ENCODE data around the gene CFAP65. TPM values are rescaled to one million over a fixed set of nuclear protein-coding genes. Genes with fewer than 3 reads are reported as not detected.

The CFAP65 gene
- total RNA-seq, 3 donors from 2014 or later: not detected

DNA sequence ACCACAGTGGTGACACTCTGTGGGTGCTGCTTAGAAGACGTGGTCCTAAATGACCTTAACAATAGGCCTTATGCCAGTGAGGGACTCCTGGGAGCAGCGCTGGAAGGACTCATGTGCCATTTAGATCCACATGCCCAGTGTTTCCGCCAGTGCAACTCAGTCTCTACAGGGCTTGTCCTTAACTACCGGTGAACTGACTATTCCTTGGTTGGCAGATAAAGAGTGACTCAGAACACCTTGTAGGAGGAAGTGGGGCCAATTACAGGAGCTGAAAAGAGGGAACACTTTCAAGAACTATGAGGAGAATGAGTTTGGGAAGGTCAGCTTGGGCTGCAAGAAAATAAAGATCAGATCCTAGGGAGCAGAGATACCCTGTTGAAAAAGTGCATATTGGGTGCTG, 83.6 kb downstream of the CFAP65 start:
- Mint-ChIP-seq H3K36me3 (ENCODE audit: insufficient read depth) (no peaks in the 10 kb centered on the region), H3K4me1 (ENCODE audit: low read depth) (peaks cover 11% of the 10 kb centered on the region), H3K4me3 (no peak overlapping the region), H3K27me3 (ENCODE audit: low read depth) (peaks cover 74% of the 10 kb centered on the region), H3K9me3 (no peaks in the 10 kb centered on the region)
- no peak for DNase-seq
- no peak for ATAC-seq

DNA sequence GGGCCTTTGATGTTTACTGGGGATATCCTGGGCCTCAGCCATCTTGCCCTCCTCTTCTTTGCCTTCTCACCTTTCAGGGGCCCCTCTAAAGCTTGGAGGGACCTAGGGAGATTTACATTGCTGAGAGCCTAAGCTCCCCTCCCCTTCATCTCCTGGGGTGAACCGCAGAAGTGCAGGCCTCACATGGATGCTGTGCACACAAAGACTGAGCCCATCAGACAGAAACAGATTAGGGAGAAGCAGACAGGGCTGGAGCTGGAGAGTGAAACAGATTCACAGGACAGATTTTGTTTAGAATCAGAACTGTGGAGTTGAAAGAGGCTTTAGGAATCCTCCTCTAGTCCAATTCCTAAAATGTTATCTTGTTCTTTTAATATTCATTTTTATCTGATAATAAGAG, 85.3 kb downstream of the CFAP65 start:
- Mint-ChIP-seq H3K4me3 (no peak overlapping the region), H3K36me3 (ENCODE audit: insufficient read depth) (no peaks in the 10 kb centered on the region), H3K9me3 (no peaks in the 10 kb centered on the region), H3K4me1 (ENCODE audit: low read depth) (peaks cover 7% of the 10 kb centered on the region), H3K27me3 (ENCODE audit: low read depth) (peaks cover 65% of the 10 kb centered on the region)
- DNase-seq (no peak), ATAC-seq (no peak)

DNA sequence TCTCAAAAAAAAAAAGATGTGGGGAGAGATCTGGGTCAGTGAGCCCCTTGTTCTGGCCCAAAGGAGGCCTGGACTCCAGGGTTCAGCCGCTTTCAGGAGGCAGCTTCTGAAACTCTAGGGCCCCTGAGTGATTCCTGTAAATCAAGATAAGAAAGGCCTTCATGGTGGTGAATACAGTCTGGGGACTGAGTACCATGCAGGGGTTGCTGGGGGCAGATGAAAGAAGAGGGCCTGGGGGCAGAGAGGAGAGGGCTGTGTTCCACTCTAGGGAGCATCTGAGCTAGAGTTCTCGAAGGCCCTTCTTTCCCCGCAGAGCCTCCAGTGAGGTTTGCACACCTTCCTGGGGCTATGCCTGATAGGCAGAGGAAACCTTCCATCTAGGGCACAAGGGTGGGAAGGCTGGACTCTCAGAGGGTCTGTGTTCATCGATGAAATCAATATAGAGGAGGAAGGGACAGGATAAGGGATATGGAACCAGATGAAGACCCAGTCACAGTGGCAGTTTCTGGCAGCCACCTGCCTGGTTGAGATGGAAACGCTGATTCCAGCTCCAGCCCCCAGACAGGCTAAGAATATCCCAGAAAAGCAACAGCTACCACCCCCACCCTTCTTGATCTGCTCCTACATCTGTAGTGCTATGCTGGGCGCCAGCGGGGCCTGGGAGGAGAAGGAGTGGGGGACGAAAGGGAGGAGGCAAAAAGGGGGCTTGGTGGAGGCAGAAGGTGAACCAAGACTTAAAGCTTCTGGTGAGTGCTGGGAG, 86.6 kb downstream of the CFAP65 start:
- no peak for ATAC-seq
- Mint-ChIP-seq H3K4me1 (ENCODE audit: low read depth) (peaks cover 4% of the 10 kb centered on the region), H3K9me3 (no peaks in the 10 kb centered on the region), H3K4me3 (no peak overlapping the region), H3K36me3 (ENCODE audit: insufficient read depth) (no peaks in the 10 kb centered on the region), H3K27me3 (ENCODE audit: low read depth) (peaks cover 63% of the 10 kb centered on the region)
- no peak for DNase-seq

DNA sequence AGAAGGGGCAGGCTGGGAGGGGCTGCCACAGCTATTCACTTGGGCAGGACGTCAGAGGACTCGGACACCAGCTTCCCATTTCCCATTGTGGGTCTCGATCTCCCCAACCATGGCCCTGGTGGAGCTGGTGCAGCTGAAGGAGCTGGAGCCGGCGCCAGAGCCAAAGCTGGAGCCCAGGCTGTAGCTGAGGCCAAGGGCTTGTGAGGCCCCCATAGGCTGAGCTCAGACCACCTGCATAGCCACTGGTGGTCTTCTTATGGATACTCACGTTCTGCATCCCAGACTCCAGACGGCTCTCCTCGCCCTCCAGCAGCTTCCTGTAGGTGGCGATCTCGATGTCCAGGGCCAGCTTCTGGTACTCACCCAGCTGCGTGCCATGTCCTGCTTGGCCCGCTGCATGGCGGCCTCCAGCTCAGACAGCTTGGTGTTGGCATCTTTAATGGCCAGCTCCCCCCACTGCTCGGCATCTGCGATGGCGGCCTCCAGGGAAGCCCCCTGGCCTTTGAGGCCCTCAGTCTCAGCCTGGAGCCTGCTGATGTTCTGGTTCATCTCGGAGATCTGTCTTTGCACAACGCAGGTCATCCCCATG, 87.9 kb downstream of the CFAP65 start:
- Mint-ChIP-seq H3K27me3 (ENCODE audit: low read depth) (peaks cover 58% of the 10 kb centered on the region), H3K36me3 (ENCODE audit: insufficient read depth) (no peaks in the 10 kb centered on the region), H3K4me3 (no peak overlapping the region), H3K4me1 (ENCODE audit: low read depth) (no peaks in the 10 kb centered on the region), H3K9me3 (no peaks in the 10 kb centered on the region)
- DNase-seq: no peak
- ATAC-seq: no peak

Other genes with a start within 250 kb of the CFAP65 start
- gene PRKAG3, start 209.7 kb downstream of the CFAP65 start, total RNA-seq: not detected
- under 1 TPM in 1 of 3 donors, not detected in 2; 0.11 TPM for gene WNT6, start 181.7 kb downstream of the CFAP65 start, total RNA-seq
- 1 to 10 TPM; 1.4 to 2.7 (median 2.3) TPM for gene WNT10A, start 160.7 kb downstream of the CFAP65 start, total RNA-seq
- gene CDK5R2, start 81.8 kb downstream of the CFAP65 start, total RNA-seq: not detected
- gene FEV, start 56.3 kb downstream of the CFAP65 start, total RNA-seq: not detected
- not detected for gene CRYBA2, start 48.1 kb downstream of the CFAP65 start, total RNA-seq
- under 1 TPM in 1 of 3 donors, not detected in 2; 0.28 TPM for gene IHH, start 19.4 kb upstream of the CFAP65 start, total RNA-seq
- 10 to 100 TPM; 26.5 to 33.3 (median 30.1) TPM for gene NHEJ1, start 119.3 kb upstream of the CFAP65 start, total RNA-seq
- gene SLC23A3, start 128.5 kb upstream of the CFAP65 start, total RNA-seq: under 1 TPM; 0.71 to 0.89 (median 0.84) TPM
- gene CNPPD1, start 135.4 kb upstream of the CFAP65 start, total RNA-seq: 10 to 100 TPM; 66.8 to 78.9 (median 72.7) TPM
- gene RETREG2, start 136.8 kb upstream of the CFAP65 start, total RNA-seq: 10 to 100 TPM; 55.0 to 63.1 (median 62.7) TPM
- 10 to 100 TPM; 27.0 to 35.3 (median 31.7) TPM for gene ZFAND2B, start 165.3 kb upstream of the CFAP65 start, total RNA-seq
- gene ABCB6, start 177.4 kb upstream of the CFAP65 start, total RNA-seq: 10 to 100 TPM; 14.8 to 17.2 (median 15.4) TPM
- gene ATG9A, start 188.1 kb upstream of the CFAP65 start, total RNA-seq: 10 to 100 TPM; 29.7 to 31.4 (median 31.4) TPM
- 10 to 100 TPM; 40.8 to 52.1 (median 45.5) TPM for gene ANKZF1, start 188.3 kb upstream of the CFAP65 start, total RNA-seq
- 1 to 10 TPM; 2.3 to 3.2 (median 3.0) TPM for gene GLB1L, start 203.9 kb upstream of the CFAP65 start, total RNA-seq
- gene STK16, start 204.0 kb upstream of the CFAP65 start, total RNA-seq: 10 to 100 TPM; 19.1 to 21.3 (median 21.0) TPM
- gene TUBA4B, start 211.7 kb upstream of the CFAP65 start, total RNA-seq: not detected
- 100 to 1,000 TPM; 167 to 201 (median 190) TPM for gene TUBA4A, start 212.4 kb upstream of the CFAP65 start, total RNA-seq
- 10 to 100 TPM; 28.2 to 33.9 (median 30.9) TPM for gene DNAJB2, start 237.8 kb upstream of the CFAP65 start, total RNA-seq